Lung (tissue), 13 donors: ENCODE measurements around the gene CDKN1A. TPM values are rescaled to one million over a fixed set of nuclear protein-coding genes. Genes with fewer than 3 reads are reported as not detected.
A peak's percentile ranks its signal among the peaks of the same experiment; 100 is the strongest.

Experiments
- ATAC-seq: fragments of 200-7000 bp; cut with Tn5 transposase; one replicate; pipeline ENCODE4 v1.9.1; 2020; ENCODE audit warnings: moderate number of reproducible peaks; ENCODE audit not compliant: insufficient read depth, low FRiP score
- DNase-seq, 3 donors: peaks; one replicate each; pipeline ENCODE4 v3.0.0-alpha.2; 2013 to 2017
- H3K27ac ChIP-seq, 2 donors: one replicate each; pipeline ENCODE4 v1.5.1; 2013; ENCODE audit warnings: mild to moderate bottlenecking in 2 of 2, moderate library complexity in 2 of 2, control low read depth in 1 of 2, inconsistent platforms in 1 of 2, low read depth in 1 of 2, low read length in 1 of 2
- H3K27me3 ChIP-seq, 3 donors: one replicate each; pipeline ENCODE4 v1.5.1; 2013; ENCODE audit warnings: low read length in 2 of 3; ENCODE audit not compliant: control insufficient read depth in 3 of 3, insufficient read depth in 3 of 3
- H3K36me3 ChIP-seq, 4 donors: one replicate each; pipeline ENCODE4 v1.5.1; 2013; ENCODE audit warnings: low read length in 4 of 4, mild to moderate bottlenecking in 1 of 4, moderate library complexity in 1 of 4; ENCODE audit not compliant: control insufficient read depth in 4 of 4, insufficient read depth in 4 of 4
- H3K4me1 ChIP-seq, 5 donors: one replicate each; pipeline ENCODE4 v1.5.1; 2013; ENCODE audit warnings: low read length in 5 of 5, mild to moderate bottlenecking in 2 of 5, moderate library complexity in 1 of 5; ENCODE audit not compliant: control insufficient read depth in 5 of 5, insufficient read depth in 5 of 5
- H3K4me3 ChIP-seq: one replicate; pipeline ENCODE4 v1.5.1; 2013; ENCODE audit warnings: mild to moderate bottlenecking, control low read depth, moderate library complexity
- H3K9ac ChIP-seq, 2 donors: one replicate each; pipeline ENCODE4 v1.5.1; 2013; ENCODE audit warnings: low read length in 2 of 2, control low read depth in 1 of 2; ENCODE audit not compliant: insufficient read depth in 1 of 2
- H3K9me3 ChIP-seq, 4 donors: one replicate each; pipeline ENCODE4 v1.5.1; 2013; ENCODE audit warnings: low read length in 3 of 4, mild to moderate bottlenecking in 1 of 4, moderate library complexity in 1 of 4; ENCODE audit not compliant: control insufficient read depth in 4 of 4, insufficient read depth in 3 of 4
- CTCF ChIP-seq: IDR thresholded peaks from 2 replicates; pipeline ENCODE4 v1.5.1; 2012; ENCODE audit warnings: mild to moderate bottlenecking; ENCODE audit errors: control extremely low read depth, extremely low read depth
- WGBS, 2 donors: extraction: QIAGEN DNeasy Blood & Tissue Kit; methylation state at CpG; one replicate each; pipeline ENCODE4 v1.1.7; 2013; 5-methylcytosine and 5-hydroxymethylcytosine counted together
- polyA plus RNA-seq, 2 donors: library from polyadenylated mRNA; stranded (reverse); fragments of 200-250 nt; gene quantifications; one replicate each; pipeline ENCODE4 v1.2.1, GENCODE V29; 2013
- small RNA-seq: library from RNA; depleted of rRNA; stranded (forward); fragments of <200 nt; gene quantifications from one replicate; pipeline ENCODE3, GENCODE V24; 2014; ENCODE audit warnings: low replicate concordance
- total RNA-seq, 2 donors: library from RNA; depleted of rRNA in 1 of 2; stranded (reverse); fragments of >200 nt in 1 of 2; gene quantifications; one replicate each; pipeline ENCODE4 v1.2.1, GENCODE V29; 2014 to 2021
- donor health status: control.
- donor health status: control.
- donor health status: Bipolar disorder and iron deficiency.
- donor health status: healthy.
- donor health status: DM: yes; HTN: yes; CAD: no.

CDKN1A gene
- total and polyA plus RNA-seq, 4 donors, result 35.3 to 183 (median 66.2) TPM

GRCh38 chr6:36734486-36735060, 56.1 kb downstream of the CDKN1A start:
- Histone ChIP-seq H3K4me3 (no peak overlapping the region), H3K27me3 (no peaks in the 10 kb centered on the region), H3K9ac (peak overlapping the region in 1 of 2 donors; percentile 79), H3K27ac (peak overlapping the region in 1 of 2 donors; percentile 38), H3K4me1 (peaks cover 0 to 17% (median 7%) of the 10 kb centered on the region in 5 donors), H3K9me3 (no peaks in the 10 kb centered on the region), H3K36me3 (peaks cover 0 to 2% (median 0%) of the 10 kb centered on the region in 4 donors)
- 72 to 86% methylated on average over 7 of the region's 7 CpGs for WGBS, 2 donors
- no peak for TF ChIP-seq CTCF
- DNase-seq (no peak), ATAC-seq (no peak)

GRCh38 chr6:36735110-36736071, 56.9 kb downstream of the CDKN1A start:
- peak overlapping the region in 1 of 2 donors; percentile 79 for H3K9ac ChIP-seq
- TF ChIP-seq CTCF, result no peak

More at GRCh38 chr6:36735110-36736071, 56.9 kb downstream of the CDKN1A start:
- H3K27ac ChIP-seq, result peak overlapping the region; percentile 63 to 67
- peaks cover 0 to 17% (median 7%) of the 10 kb centered on the region in 5 donors for H3K4me1 ChIP-seq
- H3K9me3 ChIP-seq, result no peaks in the 10 kb centered on the region
- peak; percentile 63 to 83 (median 75) for DNase-seq
- H3K4me3 ChIP-seq, result no peak overlapping the region
- WGBS, 2 donors, result 9 to 14% methylated on average over 24 of the region's 24 CpGs
- H3K27me3 ChIP-seq, result no peaks in the 10 kb centered on the region
- peaks cover 0 to 2% (median 0%) of the 10 kb centered on the region in 4 donors for H3K36me3 ChIP-seq
- ATAC-seq, result peak; percentile 75

Small RNAs within 50 kb of the gene (small RNA-seq; reads per million reads assigned to genes)
- not detected for gene RF00019
- 0.17 reads per million for gene RNU1-88P

Other genes with a start within 250 kb of the CDKN1A start
- under 1 TPM in 1 of 2 donors, not detected in 1; 0.12 TPM for gene PXT1, start 235.9 kb upstream of the CDKN1A start, total RNA-seq
- gene PXT1, start 235.9 kb upstream of the CDKN1A start, polyA plus RNA-seq, result under 1 TPM in 1 of 2 donors, not detected in 1; 0.06 TPM
- gene KCTD20, start 235.7 kb upstream of the CDKN1A start, total RNA-seq, result 10 to 100 TPM; 40.5 to 56.7 TPM
- 10 to 100 TPM; 11.5 to 31.6 TPM for gene KCTD20, start 235.7 kb upstream of the CDKN1A start, polyA plus RNA-seq
- gene STK38, start 131.2 kb upstream of the CDKN1A start, total RNA-seq, result 10 to 100 TPM; 23.2 to 36.1 TPM
- gene STK38, start 131.2 kb upstream of the CDKN1A start, polyA plus RNA-seq, result 10 to 100 TPM; 16.7 to 22.4 TPM
- 100 to 1,000 TPM; 211 to 262 TPM for gene SRSF3, start 84.4 kb upstream of the CDKN1A start, total RNA-seq
- 100 to 1,000 TPM; 145 to 267 TPM for gene SRSF3, start 84.4 kb upstream of the CDKN1A start, polyA plus RNA-seq
- gene RAB44, start 19.1 kb downstream of the CDKN1A start, total RNA-seq, result 1 to 10 TPM; 1.2 to 1.5 TPM
- gene RAB44, start 19.1 kb downstream of the CDKN1A start, polyA plus RNA-seq, result under 1 TPM; 0.26 to 0.66 TPM
- gene CPNE5, start 160.7 kb downstream of the CDKN1A start, total RNA-seq, result 1 to 10 TPM; 3.2 to 5.2 TPM
- gene CPNE5, start 160.7 kb downstream of the CDKN1A start, polyA plus RNA-seq, result 1 to 10 TPM in 1 of 2 donors, under 1 TPM in 1; 0.93 to 4.3 TPM
- 10 to 100 TPM; 17.7 to 22.6 TPM for gene PPIL1, start 196.1 kb downstream of the CDKN1A start, total RNA-seq
- 10 to 100 TPM; 12.3 to 30.2 TPM for gene PPIL1, start 196.1 kb downstream of the CDKN1A start, polyA plus RNA-seq
- 10 to 100 TPM; 44.8 to 59.5 TPM for gene C6orf89, start 207.2 kb downstream of the CDKN1A start, total RNA-seq
- 10 to 100 TPM; 22.9 to 34.0 TPM for gene C6orf89, start 207.2 kb downstream of the CDKN1A start, polyA plus RNA-seq